ENCODE results near the gene SH3BGRL3.
A peak's percentile ranks its signal among the peaks of the same experiment; 100 is the strongest.
"Not testable (repeated sequence)": the region's sequence is repeated elsewhere in the genome, so short reads cannot be mapped to it uniquely, and the experiment has no call there.

The SH3BGRL3 gene

DNA sequence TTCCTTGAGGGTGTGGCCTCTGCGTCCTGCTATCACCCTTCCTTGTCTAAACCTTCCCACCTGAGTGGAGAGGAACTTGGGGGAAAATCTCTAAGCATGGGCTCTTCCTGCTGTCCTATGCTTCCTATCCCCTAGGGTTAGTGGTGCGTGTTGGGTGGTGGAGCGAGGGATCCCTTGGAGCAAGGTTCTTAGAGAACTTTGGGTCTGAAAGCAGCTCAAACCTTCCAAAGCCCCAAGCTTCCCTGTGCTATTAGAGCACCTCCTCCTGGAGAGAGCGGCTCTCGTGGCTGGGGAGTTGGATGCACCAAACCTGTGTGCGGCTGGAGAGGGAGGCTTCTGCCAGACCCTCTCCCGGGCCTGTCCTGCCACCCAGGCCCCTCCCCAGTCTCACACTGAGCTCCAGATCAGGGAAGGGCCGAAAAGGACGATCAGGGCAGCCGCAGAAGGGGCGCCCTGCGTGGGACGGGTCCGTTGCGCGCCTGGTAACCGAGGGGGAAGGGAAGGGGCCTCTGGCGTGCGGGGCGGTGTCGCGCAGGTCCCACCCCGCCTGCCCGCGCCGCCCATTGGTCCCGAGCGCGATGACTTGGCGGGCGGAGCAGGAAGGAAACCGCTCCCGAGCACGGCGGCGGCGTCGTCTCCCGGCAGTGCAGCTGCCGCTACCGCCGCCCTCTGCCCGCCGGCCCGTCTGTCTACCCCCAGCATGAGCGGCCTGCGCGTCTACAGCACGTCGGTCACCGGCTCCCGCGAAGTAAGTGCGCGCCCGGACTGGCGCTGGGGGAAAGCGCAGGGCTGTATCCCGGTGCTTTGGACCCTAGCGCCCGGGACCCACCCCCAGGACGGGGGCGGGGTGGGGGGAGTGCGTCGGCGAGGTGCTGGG is at the start of gene SH3BGRL3:
TSS of gene SH3BGRL3 (plus strand) at position 631 of the 877 bp plus-strand sequence. CDS start at position 701, 70 bp downstream.
- peak; percentile 88 for DNase-seq (ENCODE audit: low spot score)

GRCh38 chr1:26230682-26231081 is 49.2 kb upstream of the SH3BGRL3 start:
- DNase-seq (ENCODE audit: low spot score) = not testable (repeated sequence)

DNA sequence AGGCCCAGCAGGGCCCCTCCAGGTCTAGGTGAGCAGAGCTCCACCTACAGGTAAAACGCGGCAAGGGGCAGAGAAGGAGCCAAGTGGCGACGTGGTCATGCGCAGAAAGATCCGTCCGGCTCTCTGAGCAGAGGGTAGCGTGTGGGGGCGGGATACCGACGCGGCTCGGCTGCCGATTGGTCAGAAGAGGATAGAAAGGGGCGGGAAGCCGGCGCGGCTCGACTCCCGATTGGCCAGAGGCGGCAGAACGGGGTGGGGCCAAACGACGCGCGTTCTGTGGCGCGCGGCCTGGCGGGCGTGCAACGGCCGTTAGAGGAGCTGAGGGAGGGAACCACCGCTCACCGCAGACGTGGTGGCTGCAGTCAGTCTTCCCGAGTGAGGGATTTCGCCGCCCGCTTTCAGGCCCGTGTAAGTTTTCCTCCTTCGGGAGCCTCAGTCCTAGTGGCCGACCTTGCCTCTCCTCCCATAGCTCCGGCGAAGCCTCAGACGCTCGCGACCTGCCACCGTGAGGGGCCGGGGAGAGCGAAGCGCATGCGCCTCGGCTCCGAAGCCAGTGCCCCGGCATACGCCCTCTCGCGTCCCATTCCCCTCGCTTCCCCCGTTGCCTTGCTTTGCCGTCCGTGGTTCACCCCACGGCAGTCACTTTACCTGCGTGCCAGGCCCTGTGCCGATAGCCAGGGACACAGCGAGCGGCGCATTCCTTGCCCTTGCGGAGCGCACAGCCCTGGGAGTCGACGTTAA is 45.8 kb upstream of the SH3BGRL3 start, which contains the start of gene CEP85:
TSS of gene CEP85 (plus strand) at position 298 of the 741 bp plus-strand sequence. CDS start 5,584 bp downstream, outside the sequence.
- peak; percentile 96 for DNase-seq (ENCODE audit: low spot score)

GRCh38 chr1:26234644-26235370 is 45.1 kb upstream of the SH3BGRL3 start:
- DNase-seq (ENCODE audit: low spot score) = peak; percentile 67

- no peak for DNase-seq (ENCODE audit: low spot score)
Measured at GRCh38 chr1:26237230-26237966, 42.5 kb upstream of the SH3BGRL3 start.

DNA sequence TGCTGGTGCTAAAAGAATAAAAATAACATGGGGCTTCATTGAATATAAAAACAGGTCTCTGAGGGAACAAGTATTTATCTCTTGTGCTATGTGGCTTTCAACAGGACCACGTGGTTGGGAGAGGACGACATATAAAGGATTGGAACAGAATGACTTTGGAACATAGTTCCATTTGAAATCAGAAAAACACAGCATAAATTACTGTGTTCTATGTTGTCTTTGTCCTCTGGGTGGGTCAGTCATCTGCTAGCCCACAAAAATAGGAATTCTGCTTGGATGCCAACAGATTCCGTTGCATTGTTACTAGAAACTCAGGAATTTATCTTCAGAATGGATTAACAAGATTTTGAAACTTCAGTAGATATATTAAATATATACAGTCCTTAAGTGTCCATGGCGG is 40.0 kb upstream of the SH3BGRL3 start:
- no peak for DNase-seq (ENCODE audit: low spot score)

DNA sequence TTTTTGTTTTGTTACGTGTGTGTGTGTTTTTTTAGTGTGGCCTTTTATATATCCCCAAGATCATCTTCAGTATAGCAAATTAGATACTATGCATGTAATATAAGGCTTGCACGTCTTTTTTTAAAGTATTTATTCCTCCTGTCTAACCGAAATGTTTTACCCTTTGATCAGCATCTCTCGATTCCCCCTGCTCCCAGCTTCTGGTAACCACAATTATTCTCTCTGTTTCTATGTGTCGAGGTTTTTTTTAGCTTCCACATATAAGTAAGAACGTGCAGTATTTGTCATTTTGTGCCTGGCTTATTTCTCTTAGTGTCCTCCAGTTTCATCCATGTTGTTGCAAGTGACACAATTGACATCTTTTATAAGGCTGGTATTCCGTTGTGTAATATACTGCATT is 27.2 kb upstream of the SH3BGRL3 start:
- no peak for DNase-seq (ENCODE audit: low spot score)

- no peak for DNase-seq (ENCODE audit: low spot score)
Measured at GRCh38 chr1:26254404-26254803, 25.5 kb upstream of the SH3BGRL3 start.

GRCh38 chr1:26257222-26257621 is 22.7 kb upstream of the SH3BGRL3 start:
- DNase-seq (ENCODE audit: low spot score) = no peak

DNA sequence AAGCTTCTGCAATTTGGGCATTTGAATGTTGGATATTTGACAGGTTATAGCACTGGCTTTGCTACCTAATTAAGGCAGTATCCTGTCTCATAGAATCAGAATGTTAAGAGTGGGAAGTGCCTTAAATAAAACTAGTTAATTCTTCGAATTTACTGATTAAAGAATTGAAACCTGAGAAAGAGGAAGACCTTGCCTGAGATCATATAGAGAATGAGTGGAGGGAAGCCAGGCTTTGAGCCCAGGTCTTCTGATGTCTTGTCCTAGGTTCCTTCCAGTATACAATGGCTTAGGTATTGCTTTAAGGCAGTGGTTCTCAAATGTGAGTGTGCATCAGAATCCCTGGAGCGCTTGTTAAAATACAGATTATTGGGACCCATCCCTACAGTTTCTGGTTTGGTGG is 20.9 kb upstream of the SH3BGRL3 start:
- no peak for DNase-seq (ENCODE audit: low spot score)

DNA sequence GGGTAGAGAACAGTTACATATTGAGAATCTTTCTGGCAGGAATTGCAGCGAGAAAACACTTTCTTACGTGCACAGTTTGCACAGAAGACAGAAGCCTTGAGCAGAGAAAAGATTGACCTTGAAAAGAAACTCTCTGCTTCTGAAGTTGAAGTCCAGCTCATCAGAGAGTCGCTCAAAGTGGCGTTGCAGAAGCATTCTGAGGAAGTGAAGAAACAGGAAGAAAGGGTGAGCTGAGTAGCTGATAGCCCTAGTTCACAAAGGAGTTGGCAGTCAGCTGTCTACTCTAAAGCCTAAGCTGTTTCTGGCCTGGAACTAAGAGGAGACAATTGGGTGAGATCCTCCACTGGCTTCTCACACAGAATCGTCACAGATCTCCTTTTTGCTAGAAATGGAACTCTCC is 20.3 kb upstream of the SH3BGRL3 start:
- no peak for DNase-seq (ENCODE audit: low spot score)

DNA sequence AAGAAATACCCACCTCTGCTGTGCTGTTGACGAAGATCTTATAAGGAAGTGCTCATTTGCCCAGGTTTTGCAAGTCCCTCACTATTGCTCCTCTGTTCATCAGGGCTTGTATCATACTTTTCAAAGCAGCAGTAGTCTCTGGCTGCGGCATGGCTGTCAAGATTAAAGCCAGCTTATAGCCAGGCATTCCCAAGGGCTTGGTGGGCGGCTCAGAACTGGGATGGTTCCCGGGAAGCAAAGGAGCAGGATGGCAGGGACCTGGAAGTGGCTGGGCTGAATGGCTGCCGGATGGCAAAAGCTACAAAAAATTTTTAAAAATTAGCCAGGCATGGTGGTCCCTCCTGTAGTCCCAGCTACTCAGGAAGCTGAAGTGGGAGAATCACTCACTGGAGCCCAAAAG is 16.7 kb upstream of the SH3BGRL3 start:
- no peak for DNase-seq (ENCODE audit: low spot score)

GRCh38 chr1:26265405-26265804 is 14.5 kb upstream of the SH3BGRL3 start:
- DNase-seq (ENCODE audit: low spot score) = no peak

- no peak for DNase-seq (ENCODE audit: low spot score)
Measured at GRCh38 chr1:26268290-26269197, 11.3 kb upstream of the SH3BGRL3 start.

GRCh38 chr1:26269198-26269550 is 10.7 kb upstream of the SH3BGRL3 start:
- no peak for DNase-seq (ENCODE audit: low spot score)

DNA sequence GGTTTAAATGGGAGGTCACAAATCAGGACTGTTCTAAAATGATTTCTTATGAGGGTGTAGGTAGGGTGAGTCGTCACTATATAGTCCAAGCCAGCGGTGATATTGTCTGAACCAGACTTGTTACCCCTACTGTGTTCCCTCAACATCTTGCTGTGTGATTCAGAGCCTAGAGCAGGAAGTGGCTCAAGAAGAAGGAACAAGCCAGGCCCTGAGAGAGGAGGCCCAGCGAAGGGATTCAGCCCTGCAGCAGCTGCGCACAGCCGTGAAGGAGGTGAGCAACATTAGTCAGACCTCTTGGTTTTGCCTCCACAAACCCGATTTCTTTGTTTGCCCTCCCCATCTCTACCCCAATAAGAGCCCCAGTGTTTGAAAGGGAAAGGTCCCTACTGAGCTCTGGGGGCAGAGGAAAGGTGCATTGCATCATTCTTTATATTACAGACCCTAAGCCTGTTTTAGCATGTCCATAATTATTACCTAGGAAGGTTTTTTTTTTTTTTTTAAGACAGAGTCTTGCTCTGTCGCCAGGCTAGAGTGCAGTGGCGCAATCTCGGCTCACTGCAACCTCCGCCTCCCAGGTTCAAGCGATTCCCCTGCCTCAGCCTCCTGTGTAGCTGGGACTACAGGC is 5.0 kb upstream of the SH3BGRL3 start:
- no peak for DNase-seq (ENCODE audit: low spot score)

DNA sequence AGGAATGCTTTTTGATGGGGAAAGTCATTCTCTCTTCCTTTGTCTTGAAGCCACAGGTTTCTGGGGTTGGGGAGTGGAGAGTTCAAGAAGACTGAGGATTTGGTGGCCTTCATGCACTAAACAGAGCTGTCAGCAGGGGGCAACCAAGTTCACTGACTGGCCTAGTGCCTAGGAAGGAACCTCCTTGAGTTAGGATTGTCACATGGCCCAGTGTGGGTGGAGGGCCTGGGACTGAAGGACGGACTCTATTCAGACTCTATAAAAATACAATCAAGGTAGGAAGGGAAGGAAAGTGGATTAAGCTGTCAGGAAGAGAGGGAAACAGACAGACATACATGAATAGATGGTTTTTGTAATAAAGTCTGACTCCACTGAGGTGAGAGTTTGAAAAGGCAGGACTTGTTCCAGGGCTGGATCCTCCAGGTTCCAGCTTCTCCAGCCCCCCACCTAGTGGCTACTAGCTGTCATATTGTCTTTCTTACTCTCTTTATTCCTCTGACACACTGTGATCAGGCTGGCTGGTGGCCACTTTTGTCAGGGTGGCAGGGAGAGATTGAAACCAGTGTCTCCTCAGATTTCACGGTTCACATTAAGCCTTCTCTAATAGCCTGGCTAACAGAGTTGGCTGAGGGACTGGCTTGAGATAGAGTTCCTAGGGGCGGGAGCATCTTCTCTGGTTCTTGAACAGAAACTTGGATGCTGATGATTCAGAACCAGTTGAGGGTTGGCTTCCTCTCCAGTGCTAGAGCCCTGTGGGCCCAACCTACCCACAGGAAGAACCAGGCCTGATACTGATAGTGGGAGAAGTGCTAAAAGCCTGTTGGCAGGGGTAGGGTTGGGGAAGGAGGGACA is 4.1 kb upstream of the SH3BGRL3 start:
- peak; percentile 71 for DNase-seq (ENCODE audit: low spot score)

GRCh38 chr1:26276432-26276838 is 3.5 kb upstream of the SH3BGRL3 start:
- peak; percentile 54 for DNase-seq (ENCODE audit: low spot score)

- no peak for DNase-seq (ENCODE audit: low spot score)
Measured at GRCh38 chr1:26277261-26277661, 2.6 kb upstream of the SH3BGRL3 start.
